ENCODE results near the gene ZNF436. TPM values are rescaled to one million over a fixed set of nuclear protein-coding genes. Genes with fewer than 3 reads are reported as not detected.
A peak's percentile ranks its signal among the peaks of the same experiment; 100 is the strongest.
"Not testable (repeated sequence)": the region's sequence is repeated elsewhere in the genome, so short reads cannot be mapped to it uniquely, and the experiment has no call there.

Gene ZNF436
- total RNA-seq, 1 donor = 24.6 TPM

DNA sequence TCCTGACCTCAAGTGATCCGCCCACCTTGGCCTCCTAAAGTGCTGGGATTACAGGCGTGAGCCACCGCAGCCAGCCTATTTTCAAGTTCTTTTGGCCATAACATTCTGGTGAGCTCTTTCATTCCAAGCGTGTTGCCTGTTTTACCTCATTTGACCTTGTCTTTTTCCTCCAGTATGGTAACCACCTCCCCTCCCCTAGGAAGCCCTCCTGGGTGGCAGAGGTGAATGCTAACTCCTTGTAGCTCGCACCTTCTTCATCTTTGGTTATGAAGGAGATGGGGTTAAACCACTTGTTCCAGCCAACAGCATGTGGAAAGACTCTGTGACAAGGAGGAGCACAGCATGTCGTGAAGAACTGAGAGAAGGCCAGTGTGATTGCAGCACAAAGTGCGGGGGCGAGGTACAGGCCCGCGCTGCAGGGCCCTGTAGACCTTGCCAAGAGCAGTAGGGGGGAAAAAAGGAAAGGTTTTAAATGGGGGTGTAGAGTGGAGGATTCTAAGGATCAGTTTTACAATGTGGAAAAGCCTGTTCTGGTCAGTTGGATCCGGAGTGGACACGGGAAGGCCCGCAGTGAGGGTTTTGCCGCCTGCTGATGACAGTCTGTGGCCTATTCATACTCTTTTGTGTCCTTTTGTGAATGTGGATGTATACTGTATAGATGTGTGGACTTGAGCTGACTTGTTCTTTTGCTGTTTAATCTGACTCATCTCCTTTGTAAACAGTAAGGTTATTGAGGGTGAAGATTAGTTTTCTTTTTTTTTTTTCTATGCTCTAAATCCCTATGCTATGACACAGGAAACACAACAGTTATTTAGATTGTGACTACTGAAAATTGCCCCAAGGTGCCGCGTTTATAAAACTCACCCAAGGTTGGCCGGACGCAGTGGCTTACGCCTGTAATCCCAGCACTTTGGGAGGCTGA, 7.5 kb upstream of the ZNF436 start:
- peak; percentile 83 for DNase-seq (ENCODE audit: low read depth)
- TF ChIP-seq, protein P1, sequence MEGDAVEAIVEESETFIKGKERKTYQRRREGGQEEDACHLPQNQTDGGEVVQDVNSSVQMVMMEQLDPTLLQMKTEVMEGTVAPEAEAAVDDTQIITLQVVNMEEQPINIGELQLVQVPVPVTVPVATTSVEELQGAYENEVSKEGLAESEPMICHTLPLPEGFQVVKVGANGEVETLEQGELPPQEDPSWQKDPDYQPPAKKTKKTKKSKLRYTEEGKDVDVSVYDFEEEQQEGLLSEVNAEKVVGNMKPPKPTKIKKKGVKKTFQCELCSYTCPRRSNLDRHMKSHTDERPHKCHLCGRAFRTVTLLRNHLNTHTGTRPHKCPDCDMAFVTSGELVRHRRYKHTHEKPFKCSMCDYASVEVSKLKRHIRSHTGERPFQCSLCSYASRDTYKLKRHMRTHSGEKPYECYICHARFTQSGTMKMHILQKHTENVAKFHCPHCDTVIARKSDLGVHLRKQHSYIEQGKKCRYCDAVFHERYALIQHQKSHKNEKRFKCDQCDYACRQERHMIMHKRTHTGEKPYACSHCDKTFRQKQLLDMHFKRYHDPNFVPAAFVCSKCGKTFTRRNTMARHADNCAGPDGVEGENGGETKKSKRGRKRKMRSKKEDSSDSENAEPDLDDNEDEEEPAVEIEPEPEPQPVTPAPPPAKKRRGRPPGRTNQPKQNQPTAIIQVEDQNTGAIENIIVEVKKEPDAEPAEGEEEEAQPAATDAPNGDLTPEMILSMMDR (IDR thresholded peaks at IDR 0.05; ENCODE audit: insufficient read depth, low read depth, low read length) = no peak
- H3K4me3 ChIP-seq (ENCODE audit: low read depth, low read length) = no peak overlapping the region

DNA sequence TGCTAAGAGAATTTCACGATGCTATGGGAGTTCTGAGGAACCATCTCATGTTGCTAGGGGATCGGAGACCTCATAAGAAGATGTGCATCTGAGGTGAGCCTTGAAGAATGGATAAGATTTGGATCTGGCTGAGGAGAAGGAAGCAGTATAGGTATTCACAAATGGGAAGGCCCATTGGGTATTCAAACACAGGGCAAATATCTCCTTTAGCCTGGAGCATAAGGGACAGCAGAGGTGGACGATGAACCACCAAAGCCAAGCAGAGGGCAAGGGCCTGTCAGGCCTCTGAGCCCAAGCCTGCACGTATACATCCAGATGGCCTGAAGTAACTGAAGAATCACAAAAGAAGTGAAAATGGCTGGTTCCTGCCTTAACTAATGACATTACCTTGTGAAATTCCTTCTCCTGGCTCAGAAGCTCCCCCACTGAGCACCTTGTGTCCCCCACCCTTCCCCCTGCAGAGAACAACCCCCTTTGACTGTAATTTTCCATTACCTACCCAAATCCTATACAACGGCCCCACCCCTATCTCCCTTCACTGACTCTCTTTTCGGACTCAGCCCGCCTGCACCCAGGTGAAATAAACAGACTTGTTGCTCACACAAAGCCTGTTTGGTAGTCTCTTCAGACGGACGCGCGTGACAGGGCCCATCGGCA, 4.6 kb upstream of the ZNF436 start:
- not testable (repeated sequence) for DNase-seq (ENCODE audit: low read depth); H3K4me3 ChIP-seq (ENCODE audit: low read depth, low read length)

DNA sequence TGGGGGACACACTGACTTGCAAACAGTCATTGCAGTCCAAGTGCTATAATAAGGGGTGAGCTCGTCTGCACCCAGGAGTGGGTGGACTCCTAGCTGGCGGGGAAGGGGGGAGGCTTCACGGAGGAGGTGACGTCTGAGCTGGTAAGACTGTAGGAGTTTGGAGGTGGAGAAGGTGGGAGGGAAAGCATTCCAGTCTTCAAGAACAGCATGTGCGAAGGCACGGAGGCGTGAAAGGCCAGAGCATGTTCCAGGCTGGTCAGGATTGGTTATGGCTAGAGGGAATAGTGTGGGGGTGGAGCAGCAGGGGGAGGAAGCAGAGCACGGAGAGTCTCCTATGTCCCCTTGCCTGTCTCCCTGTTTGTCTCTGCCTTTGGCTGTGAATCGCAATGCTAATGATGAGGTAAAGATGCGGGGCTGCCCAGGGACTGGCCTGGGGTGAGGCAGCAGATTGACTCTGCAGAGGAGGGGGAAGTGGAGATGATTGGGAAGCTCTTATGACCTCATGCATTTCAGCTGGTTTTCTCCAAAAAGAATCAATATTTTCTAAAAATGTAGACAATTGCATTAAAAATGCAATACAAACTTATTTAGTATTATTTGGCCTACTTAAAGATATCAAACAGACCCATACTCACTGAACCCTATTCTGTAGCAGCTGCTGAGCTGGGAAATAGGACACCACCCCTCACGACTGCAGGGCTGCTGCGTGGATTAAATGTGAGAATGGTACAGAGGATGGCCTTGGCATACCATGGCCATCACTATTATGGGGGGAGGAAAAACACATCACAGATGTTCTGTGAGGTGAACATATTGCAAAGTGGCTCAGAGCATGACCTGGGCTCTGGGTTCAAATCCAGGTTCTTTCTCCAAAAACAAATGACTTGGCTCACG, 2.6 kb upstream of the ZNF436 start:
- H3K4me3 ChIP-seq (ENCODE audit: low read depth, low read length) = no peak overlapping the region
- no peak for DNase-seq (ENCODE audit: low read depth)
- TF ChIP-seq, protein P1 (IDR thresholded peaks at IDR 0.05; ENCODE audit: insufficient read depth, low read depth, low read length) = no peak

DNA sequence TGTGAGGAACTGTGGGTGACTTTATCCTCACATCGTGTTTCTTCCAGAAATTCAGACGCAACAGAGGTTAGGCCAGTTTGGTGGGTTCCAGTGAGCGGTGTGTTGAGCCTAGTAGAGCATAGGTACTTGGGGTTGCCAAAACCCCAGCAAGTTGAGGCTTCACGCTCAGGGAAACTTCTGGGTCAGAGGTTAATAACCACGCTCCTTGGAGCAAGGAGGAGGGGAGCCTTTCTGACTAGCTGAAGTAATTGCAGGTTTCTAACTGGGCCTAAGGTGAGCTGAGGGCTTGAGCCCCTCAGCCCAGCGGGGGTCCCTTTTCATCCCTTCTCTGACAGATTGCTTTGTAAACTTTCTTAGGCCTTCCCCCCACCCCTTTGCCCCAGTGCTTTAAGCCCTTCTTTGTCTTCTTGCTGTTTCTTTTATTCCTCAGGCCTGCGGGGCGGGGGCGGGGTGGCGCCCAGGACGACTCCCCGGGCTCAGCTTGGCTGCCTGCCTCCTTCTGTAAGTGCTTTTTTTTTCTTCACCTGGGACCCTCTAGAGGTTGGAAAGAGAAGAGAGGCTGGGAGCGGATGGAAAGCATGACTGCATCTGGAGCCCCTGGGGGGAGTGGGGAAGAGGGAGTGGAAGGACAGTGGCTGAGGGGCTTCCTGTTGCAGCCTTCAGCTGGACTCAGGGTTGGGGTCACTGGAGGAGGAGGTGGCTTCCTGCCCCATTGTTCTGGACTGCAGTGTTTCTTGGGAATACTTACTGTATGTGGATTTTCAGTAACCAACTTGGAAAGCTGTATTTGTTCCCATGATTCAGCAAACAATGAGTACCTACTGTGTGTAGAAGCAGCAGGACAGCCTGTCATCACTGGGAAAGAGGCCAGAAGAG, 1.3 kb upstream of the ZNF436 start:
- peak overlapping the region; percentile 81 for H3K4me3 ChIP-seq (ENCODE audit: low read depth, low read length)
- DNase-seq (ENCODE audit: low read depth) = no peak
- TF ChIP-seq, protein P1 (IDR thresholded peaks at IDR 0.05; ENCODE audit: insufficient read depth, low read depth, low read length) = no peak

DNA sequence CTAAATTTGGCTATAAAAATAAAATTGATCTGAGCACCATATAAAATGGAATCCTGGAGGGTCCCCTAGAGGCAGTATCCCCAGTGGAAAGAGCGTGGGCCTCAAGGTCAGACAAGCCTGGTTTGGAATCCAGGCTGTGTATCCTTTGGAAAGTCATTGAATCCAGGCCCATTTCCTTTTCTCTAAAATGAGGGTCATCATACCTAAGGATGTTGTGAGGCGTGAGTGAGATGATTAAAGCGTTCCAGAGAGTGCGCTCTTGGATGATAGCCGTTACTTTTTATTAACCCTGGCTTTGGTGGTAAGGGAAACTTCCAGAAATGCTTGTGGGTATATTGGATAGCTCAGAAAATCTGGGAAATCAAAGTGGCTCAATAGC, 683 bp upstream of the ZNF436 start:
- H3K4me3 ChIP-seq (ENCODE audit: low read depth, low read length) = peak overlapping the region; percentile 81
- TF ChIP-seq, protein P1 (IDR thresholded peaks at IDR 0.05; ENCODE audit: insufficient read depth, low read depth, low read length) = no peak
- no peak for DNase-seq (ENCODE audit: low read depth)

DNA sequence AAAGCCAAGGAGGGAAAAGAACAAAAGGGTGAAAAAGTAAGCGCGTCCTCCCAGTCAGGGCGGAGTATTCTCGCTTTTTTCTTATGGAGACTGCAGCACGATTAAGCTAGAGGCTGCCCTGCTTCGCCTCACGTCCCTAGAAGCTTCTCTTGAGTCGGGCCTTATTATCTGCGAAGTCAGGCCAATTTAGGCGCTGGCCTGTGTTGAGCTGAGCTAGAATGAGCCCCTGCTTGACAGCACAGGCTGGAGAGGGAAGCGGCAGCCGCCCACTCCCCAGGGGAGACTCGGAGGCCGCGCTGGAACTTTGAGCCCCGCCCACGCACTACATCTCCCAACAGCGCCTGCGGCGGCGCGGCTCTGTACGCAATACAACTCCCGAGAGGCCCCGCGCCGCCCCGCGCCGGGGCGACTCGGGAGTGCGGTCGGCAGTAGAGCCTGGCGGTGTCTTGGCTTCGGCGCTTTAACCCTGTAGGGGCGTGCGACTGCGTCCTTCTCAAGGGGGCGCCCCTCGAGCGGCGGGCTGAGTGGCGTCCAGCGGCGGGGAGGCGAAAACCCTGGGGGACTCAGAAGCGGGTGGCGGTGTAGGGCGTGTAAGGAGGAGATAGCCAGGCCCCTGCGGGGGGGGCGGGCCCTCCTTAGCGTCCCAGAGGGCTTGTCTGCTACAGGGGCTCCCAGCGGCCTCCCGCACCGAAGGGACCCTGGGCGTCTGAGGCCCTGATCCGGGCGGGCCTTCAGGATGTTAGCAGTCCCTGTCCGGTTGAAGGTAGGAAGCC, 888 bp downstream of the ZNF436 start:
- DNase-seq (ENCODE audit: low read depth) = peak; percentile 91
- TF ChIP-seq, protein P1 (IDR thresholded peaks at IDR 0.05; ENCODE audit: insufficient read depth, low read depth, low read length) = peak; percentile 25
- H3K4me3 ChIP-seq (ENCODE audit: low read depth, low read length) = peak overlapping the region; percentile 81
